Measurements from ENCODE around the gene CCDC6.
A peak's percentile ranks its signal among the peaks of the same experiment; 100 is the strongest.
"Not testable (repeated sequence)": the region's sequence is repeated elsewhere in the genome, so short reads cannot be mapped to it uniquely, and the experiment has no call there.

The CCDC6 gene

DNA sequence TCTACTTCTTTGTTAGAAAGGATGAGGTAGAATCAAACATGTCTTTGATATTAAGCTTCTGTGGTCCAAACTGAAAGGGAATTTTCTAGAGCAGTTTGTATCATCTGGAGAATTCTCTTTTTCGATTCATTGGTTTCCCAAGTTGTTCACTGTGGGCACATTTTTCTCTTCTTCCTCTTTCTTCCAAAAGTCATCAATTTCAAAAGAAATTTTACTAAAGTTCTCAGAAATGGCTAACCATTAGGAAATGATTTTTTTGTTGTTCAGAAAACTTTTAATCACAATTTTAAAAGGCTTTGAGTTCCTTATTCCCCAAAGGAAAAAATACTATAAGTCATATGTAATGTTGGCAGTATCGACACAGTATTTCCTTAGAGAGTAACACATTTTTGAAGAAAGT lies 28.3 kb upstream of the CCDC6 start:
- no peak overlapping the region for H3K27ac ChIP-seq (ENCODE audit: insufficient read depth, low read depth, low read length, poor library complexity, severe bottlenecking)
- H3K4me3 ChIP-seq (ENCODE audit: insufficient read depth, low read depth, low read length) = no peak overlapping the region
- H3K4me1 ChIP-seq (ENCODE audit: control insufficient read depth, insufficient read depth, low read length) = no peaks in the 10 kb centered on the region
- H3K9me3 ChIP-seq (ENCODE audit: control insufficient read depth, low read length) = no peaks in the 10 kb centered on the region
- no peaks in the 10 kb centered on the region for H3K27me3 ChIP-seq (ENCODE audit: control insufficient read depth, insufficient read depth, low read length, poor library complexity, severe bottlenecking)
- WGBS, 2 experiments = 96 to 100% methylated on average over 2 of the region's 2 CpGs
- no peaks in the 10 kb centered on the region for H3K36me3 ChIP-seq (ENCODE audit: control insufficient read depth, insufficient read depth, low read length)

DNA sequence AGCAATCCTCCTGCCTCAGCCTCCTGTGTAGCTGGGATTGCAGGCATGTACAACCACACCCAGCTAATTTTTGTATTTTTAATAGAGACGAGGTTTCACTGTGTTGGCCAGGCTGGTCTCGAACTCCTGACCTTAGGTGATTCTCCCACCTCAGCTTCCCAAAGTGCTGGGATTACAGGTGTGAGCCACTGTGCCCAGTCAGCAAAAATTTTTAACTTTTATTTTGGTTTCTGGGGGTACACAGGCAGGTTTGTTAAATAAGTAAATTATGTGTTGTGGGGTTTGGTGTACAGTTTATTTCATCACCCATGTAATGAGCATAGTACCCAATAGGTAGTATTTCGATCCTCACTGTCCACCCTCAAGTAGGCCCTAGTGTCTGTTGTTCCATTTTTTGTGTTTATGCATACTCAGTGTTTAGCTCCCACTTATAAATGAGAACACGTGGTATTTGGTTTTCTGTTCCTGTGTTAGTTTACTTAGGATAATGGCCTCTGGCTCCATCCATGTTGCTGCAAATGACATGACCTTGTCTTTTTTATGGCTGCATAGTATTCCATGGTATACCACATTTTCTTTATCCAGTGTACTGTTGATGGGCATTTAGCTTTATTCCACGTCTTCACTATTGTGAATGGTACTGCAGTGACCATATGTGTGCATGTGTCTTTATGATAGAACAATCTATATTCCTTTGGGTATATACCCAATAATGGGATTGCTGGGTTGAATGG lies 24.6 kb upstream of the CCDC6 start:
- H3K4me3 ChIP-seq (ENCODE audit: insufficient read depth, low read depth, low read length); H3K27ac ChIP-seq (ENCODE audit: insufficient read depth, low read depth, low read length, poor library complexity, severe bottlenecking); H3K36me3 ChIP-seq (ENCODE audit: control insufficient read depth, insufficient read depth, low read length); H3K9me3 ChIP-seq (ENCODE audit: control insufficient read depth, low read length); H3K27me3 ChIP-seq (ENCODE audit: control insufficient read depth, insufficient read depth, low read length, poor library complexity, severe bottlenecking); H3K4me1 ChIP-seq (ENCODE audit: control insufficient read depth, insufficient read depth, low read length): not testable (repeated sequence)
- WGBS, 2 experiments = 97 to 98% methylated on average over 5 of the region's 5 CpGs

DNA sequence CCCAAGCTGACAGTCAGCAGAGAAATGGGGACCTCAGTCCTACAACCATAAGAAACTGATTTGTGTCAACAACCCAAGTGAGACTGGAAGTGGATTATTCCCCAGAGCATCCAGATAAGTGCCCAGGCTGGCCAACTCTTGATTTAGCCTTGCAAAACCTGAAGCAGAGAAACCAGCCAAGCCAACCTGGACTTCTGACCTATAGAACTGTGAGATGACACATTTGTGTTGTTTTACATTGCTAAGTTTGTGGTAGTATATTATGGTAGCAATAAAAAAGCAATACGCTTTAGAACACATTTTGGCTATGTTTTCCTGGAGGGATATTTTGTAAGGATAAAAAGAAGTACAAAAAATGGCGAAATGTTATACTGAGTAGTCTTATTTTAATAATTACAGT lies 19.7 kb upstream of the CCDC6 start:
- WGBS, 2 experiments = 89 to 100% methylated on average over 1 of the region's 2 CpGs
- H3K4me1 ChIP-seq (ENCODE audit: control insufficient read depth, insufficient read depth, low read length) = no peaks in the 10 kb centered on the region
- H3K4me3 ChIP-seq (ENCODE audit: insufficient read depth, low read depth, low read length) = no peak overlapping the region

DNA sequence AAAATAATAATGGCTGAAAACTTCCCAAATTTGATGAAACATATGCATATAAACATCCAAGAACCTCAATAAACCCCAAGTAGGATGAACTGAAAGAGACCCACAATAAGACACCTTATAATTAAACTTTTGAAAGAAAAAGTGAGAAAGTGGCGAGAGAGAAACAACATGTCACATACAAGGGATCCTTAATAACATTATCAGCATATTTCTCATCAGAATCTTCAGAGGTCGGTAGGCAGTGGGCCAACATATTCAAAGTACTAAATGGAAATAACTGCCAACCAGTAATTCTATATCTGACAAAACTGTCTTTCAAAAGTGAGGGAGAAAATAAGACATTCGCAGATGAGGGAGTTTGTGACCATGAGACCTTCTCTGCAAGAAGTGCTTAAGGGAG lies 16.6 kb upstream of the CCDC6 start:
- no peaks in the 10 kb centered on the region for H3K4me1 ChIP-seq (ENCODE audit: control insufficient read depth, insufficient read depth, low read length)
- no peaks in the 10 kb centered on the region for H3K9me3 ChIP-seq (ENCODE audit: control insufficient read depth, low read length)
- no peak overlapping the region for H3K27ac ChIP-seq (ENCODE audit: insufficient read depth, low read depth, low read length, poor library complexity, severe bottlenecking)
- H3K4me3 ChIP-seq (ENCODE audit: insufficient read depth, low read depth, low read length) = no peak overlapping the region
- WGBS, 2 experiments = 64 to 67% methylated on average over 3 of the region's 3 CpGs
- no peaks in the 10 kb centered on the region for H3K36me3 ChIP-seq (ENCODE audit: control insufficient read depth, insufficient read depth, low read length)
- no peaks in the 10 kb centered on the region for H3K27me3 ChIP-seq (ENCODE audit: control insufficient read depth, insufficient read depth, low read length, poor library complexity, severe bottlenecking)

More for the DNA sequence above, 19.7 kb upstream of the CCDC6 start:
- no peaks in the 10 kb centered on the region for H3K36me3 ChIP-seq (ENCODE audit: control insufficient read depth, insufficient read depth, low read length)
- no peaks in the 10 kb centered on the region for H3K27me3 ChIP-seq (ENCODE audit: control insufficient read depth, insufficient read depth, low read length, poor library complexity, severe bottlenecking)
- no peak overlapping the region for H3K27ac ChIP-seq (ENCODE audit: insufficient read depth, low read depth, low read length, poor library complexity, severe bottlenecking)
- no peaks in the 10 kb centered on the region for H3K9me3 ChIP-seq (ENCODE audit: control insufficient read depth, low read length)

DNA sequence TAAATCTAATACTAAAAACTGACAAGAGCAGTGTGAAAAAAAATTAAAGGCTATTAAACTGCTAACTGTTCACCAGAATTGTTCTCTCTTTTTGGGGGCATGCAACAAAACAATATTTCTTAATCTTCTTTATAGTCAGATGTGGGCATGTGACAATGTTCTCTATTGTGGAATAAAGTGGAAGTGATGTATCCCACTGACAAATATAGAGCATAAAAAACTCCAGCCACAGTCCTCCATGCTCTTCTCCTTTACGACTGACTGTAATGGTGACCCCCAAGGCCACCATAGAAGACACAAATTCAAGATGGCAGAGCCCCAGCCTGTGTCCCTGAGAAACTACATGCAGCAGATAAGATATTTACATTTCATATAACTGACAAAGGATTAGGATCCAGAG lies 11.6 kb upstream of the CCDC6 start:
- WGBS, 2 experiments = 97 to 100% methylated on average over 1 of the region's 1 CpG
- Histone ChIP-seq H3K27me3 (ENCODE audit: control insufficient read depth, insufficient read depth, low read length, poor library complexity, severe bottlenecking) (no peaks in the 10 kb centered on the region), H3K9me3 (ENCODE audit: control insufficient read depth, low read length) (no peaks in the 10 kb centered on the region), H3K4me1 (ENCODE audit: control insufficient read depth, insufficient read depth, low read length) (no peaks in the 10 kb centered on the region), H3K36me3 (ENCODE audit: control insufficient read depth, insufficient read depth, low read length) (no peaks in the 10 kb centered on the region), H3K4me3 (ENCODE audit: insufficient read depth, low read depth, low read length) (no peak overlapping the region), H3K27ac (ENCODE audit: insufficient read depth, low read depth, low read length, poor library complexity, severe bottlenecking) (no peak overlapping the region)

DNA sequence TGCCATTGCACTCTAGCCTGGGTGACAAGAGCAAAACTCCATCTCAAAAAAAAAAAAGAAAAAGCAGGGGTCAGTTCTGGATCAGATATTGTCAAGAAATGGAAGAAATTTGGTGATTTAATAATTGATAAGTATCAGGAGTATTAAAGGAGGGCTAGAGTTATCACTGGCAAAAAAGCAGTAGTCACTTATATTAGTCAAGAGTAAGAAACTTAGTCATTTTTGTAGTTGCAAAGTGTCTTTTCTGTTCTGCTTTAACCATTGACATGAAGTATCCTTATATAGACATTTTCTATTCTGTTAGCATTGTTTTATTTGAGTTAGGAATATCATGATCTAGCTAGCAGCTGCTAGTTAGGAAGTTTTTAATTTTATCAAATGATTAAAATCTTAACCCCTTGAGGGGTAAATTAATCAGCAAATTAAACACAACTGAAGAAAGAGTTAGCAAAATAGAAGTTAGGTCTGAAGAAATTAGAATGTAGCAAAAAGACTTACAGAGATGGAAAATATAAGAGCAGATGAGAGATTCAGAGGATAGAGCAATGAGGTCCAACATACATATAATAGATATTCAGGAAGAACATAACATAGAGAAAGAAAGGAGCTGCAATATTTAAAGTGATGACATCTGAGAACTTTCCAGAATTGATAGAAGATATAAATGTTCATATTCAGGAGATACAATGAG lies 7.3 kb upstream of the CCDC6 start:
- H3K27me3 ChIP-seq (ENCODE audit: control insufficient read depth, insufficient read depth, low read length, poor library complexity, severe bottlenecking) = no peaks in the 10 kb centered on the region
- H3K36me3 ChIP-seq (ENCODE audit: control insufficient read depth, insufficient read depth, low read length) = no peaks in the 10 kb centered on the region
- H3K4me3 ChIP-seq (ENCODE audit: insufficient read depth, low read depth, low read length) = no peak overlapping the region
- no peaks in the 10 kb centered on the region for H3K9me3 ChIP-seq (ENCODE audit: control insufficient read depth, low read length)
- peaks cover 6% of the 10 kb centered on the region for H3K4me1 ChIP-seq (ENCODE audit: control insufficient read depth, insufficient read depth, low read length)
- no peak overlapping the region for H3K27ac ChIP-seq (ENCODE audit: insufficient read depth, low read depth, low read length, poor library complexity, severe bottlenecking)

- no peaks in the 10 kb centered on the region for H3K36me3 ChIP-seq (ENCODE audit: control insufficient read depth, insufficient read depth, low read length)
- no peak overlapping the region for H3K27ac ChIP-seq (ENCODE audit: insufficient read depth, low read depth, low read length, poor library complexity, severe bottlenecking)
- H3K27me3 ChIP-seq (ENCODE audit: control insufficient read depth, insufficient read depth, low read length, poor library complexity, severe bottlenecking) = no peaks in the 10 kb centered on the region
- H3K4me1 ChIP-seq (ENCODE audit: control insufficient read depth, insufficient read depth, low read length) = peaks cover 20% of the 10 kb centered on the region
- no peaks in the 10 kb centered on the region for H3K9me3 ChIP-seq (ENCODE audit: control insufficient read depth, low read length)
- WGBS, 2 experiments = 91 to 93% methylated on average over 4 to 5 of the region's 5 CpGs
- no peak overlapping the region for H3K4me3 ChIP-seq (ENCODE audit: insufficient read depth, low read depth, low read length)
These were observed 4.5 kb upstream of the CCDC6 start for GRCh38 chr10:59910867-59911266.

- H3K36me3 ChIP-seq (ENCODE audit: control insufficient read depth, insufficient read depth, low read length) = no peaks in the 10 kb centered on the region
- 85 to 90% methylated on average over 1 of the region's 1 CpG for WGBS, 2 experiments
These were observed 3.5 kb upstream of the CCDC6 start for GRCh38 chr10:59909815-59910214.

GRCh38 chr10:59908808-59909143 lies 2.4 kb upstream of the CCDC6 start:
- Histone ChIP-seq H3K4me1 (ENCODE audit: control insufficient read depth, insufficient read depth, low read length) (peaks cover 28% of the 10 kb centered on the region), H3K36me3 (ENCODE audit: control insufficient read depth, insufficient read depth, low read length) (no peaks in the 10 kb centered on the region), H3K9me3 (ENCODE audit: control insufficient read depth, low read length) (no peaks in the 10 kb centered on the region), H3K4me3 (ENCODE audit: insufficient read depth, low read depth, low read length) (peak overlapping the region; percentile 37), H3K27ac (ENCODE audit: insufficient read depth, low read depth, low read length, poor library complexity, severe bottlenecking) (peak overlapping the region; percentile 87), H3K27me3 (ENCODE audit: control insufficient read depth, insufficient read depth, low read length, poor library complexity, severe bottlenecking) (no peaks in the 10 kb centered on the region)
- 40 to 42% methylated on average over 1 to 4 of the region's 4 CpGs for WGBS, 2 experiments

More at GRCh38 chr10:59909815-59910214, 3.5 kb upstream of the CCDC6 start:
- Histone ChIP-seq H3K27ac (ENCODE audit: insufficient read depth, low read depth, low read length, poor library complexity, severe bottlenecking) (no peak overlapping the region), H3K27me3 (ENCODE audit: control insufficient read depth, insufficient read depth, low read length, poor library complexity, severe bottlenecking) (no peaks in the 10 kb centered on the region), H3K4me3 (ENCODE audit: insufficient read depth, low read depth, low read length) (no peak overlapping the region), H3K4me1 (ENCODE audit: control insufficient read depth, insufficient read depth, low read length) (peaks cover 20% of the 10 kb centered on the region), H3K9me3 (ENCODE audit: control insufficient read depth, low read length) (no peaks in the 10 kb centered on the region)

DNA sequence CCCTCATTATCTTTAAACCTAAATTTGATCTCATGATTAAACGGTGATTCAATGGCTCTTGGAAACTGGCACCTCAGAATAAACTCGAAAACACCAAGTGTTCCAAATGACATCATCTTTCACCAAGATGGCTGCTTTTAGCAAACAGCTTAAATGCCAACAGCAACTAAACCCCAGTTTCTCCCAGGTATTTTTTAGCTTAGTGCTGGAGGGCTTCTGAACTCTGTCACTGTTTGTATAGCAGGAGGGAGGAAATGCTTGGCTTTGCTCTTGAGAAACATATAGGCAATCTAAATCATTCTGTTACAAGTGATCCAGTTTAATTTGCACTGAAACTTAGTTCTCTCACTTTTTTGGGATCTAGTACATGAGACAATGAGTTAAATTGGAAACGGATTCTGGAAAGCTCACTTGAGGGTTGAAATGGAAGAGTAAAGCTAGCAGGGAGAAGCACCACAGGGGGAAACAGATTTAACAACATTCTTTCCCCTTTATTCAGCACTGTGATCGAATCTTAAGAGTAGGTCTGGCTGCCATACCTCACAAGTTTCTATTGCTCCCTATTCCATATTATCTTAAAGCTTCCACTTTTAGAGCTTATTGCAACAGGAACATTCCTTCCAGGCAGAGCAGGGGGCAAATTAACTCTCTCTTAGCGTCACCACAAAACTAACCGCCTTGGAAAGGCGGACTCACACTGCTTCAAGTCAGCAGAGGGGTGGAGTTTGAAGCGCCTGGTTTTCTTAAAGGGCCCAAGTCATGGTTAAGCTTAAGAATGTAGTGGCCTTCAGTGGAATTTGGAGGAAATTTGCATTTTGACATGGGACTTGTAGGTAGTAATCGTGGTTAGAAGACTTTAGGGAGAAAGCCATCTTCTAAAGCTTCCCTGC lies 1.8 kb upstream of the CCDC6 start:
- H3K9me3 ChIP-seq (ENCODE audit: control insufficient read depth, low read length) = no peaks in the 10 kb centered on the region
- peak overlapping the region; percentile 37 for H3K4me3 ChIP-seq (ENCODE audit: insufficient read depth, low read depth, low read length)
- WGBS, 2 experiments = 5 to 7% methylated on average over 9 of the region's 9 CpGs
- peak overlapping the region; percentile 87 for H3K27ac ChIP-seq (ENCODE audit: insufficient read depth, low read depth, low read length, poor library complexity, severe bottlenecking)
- no peaks in the 10 kb centered on the region for H3K36me3 ChIP-seq (ENCODE audit: control insufficient read depth, insufficient read depth, low read length)
- H3K4me1 ChIP-seq (ENCODE audit: control insufficient read depth, insufficient read depth, low read length) = peaks cover 30% of the 10 kb centered on the region
- no peaks in the 10 kb centered on the region for H3K27me3 ChIP-seq (ENCODE audit: control insufficient read depth, insufficient read depth, low read length, poor library complexity, severe bottlenecking)
